ENCODE results near the gene JOSD2. TPM values are rescaled to one million over a fixed set of nuclear protein-coding genes. Genes with fewer than 3 reads are reported as not detected.

Gene JOSD2
- total RNA-seq, 4 donors from 2014 or later: 10.8 to 169 (median 36.6) TPM

DNA sequence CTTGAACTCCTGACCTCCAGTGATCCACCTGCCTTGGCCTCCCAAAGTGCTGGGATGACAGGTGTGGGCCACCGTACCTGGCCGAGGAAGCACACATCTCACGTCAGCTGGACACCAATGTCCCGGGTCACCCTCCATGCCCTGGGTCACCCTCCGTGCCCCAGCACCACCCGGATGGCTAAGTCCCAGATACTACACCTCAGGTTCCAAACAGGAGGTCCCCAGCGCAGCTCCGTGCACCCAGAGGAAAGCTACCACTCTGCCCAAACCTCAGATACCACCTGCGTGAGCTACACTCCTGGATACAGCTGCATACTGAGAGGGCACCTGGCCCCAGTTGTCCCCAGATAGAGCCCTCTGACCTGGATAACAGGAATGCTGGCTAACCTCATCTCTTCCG, 43.2 kb upstream of the JOSD2 start:
- in situ Hi-C loops (cut with MboI; ENCODE audit: low pct_ligation_motif_present in 1 of 4, low pct_unique_long_range_greater_than_20kb in 1 of 4, low sequenced_read_pairs in 3 of 4) (no loop called here), intact Hi-C loops (cut with DNase I; ENCODE audit: low total_unique reads) (no loop called here)
- peaks cover 83% of the 10 kb centered on the region for H3K27me3 ChIP-seq
- H3K4me1 ChIP-seq: peaks cover 6 to 19% (median 11%) of the 10 kb centered on the region in 4 donors
- H3K9me3 ChIP-seq: no peaks in the 10 kb centered on the region
- TF ChIP-seq POLR2AphosphoS5 (IDR thresholded peaks at IDR 0.05) (no peak), POLR2A (IDR thresholded peaks at IDR 0.05) (no peak)
- TF ChIP-seq, protein P1, sequence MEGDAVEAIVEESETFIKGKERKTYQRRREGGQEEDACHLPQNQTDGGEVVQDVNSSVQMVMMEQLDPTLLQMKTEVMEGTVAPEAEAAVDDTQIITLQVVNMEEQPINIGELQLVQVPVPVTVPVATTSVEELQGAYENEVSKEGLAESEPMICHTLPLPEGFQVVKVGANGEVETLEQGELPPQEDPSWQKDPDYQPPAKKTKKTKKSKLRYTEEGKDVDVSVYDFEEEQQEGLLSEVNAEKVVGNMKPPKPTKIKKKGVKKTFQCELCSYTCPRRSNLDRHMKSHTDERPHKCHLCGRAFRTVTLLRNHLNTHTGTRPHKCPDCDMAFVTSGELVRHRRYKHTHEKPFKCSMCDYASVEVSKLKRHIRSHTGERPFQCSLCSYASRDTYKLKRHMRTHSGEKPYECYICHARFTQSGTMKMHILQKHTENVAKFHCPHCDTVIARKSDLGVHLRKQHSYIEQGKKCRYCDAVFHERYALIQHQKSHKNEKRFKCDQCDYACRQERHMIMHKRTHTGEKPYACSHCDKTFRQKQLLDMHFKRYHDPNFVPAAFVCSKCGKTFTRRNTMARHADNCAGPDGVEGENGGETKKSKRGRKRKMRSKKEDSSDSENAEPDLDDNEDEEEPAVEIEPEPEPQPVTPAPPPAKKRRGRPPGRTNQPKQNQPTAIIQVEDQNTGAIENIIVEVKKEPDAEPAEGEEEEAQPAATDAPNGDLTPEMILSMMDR (IDR thresholded peaks at IDR 0.05): no peak
- H3K27ac ChIP-seq: no peak overlapping the region
- no peak for DNase-seq
- no peaks in the 10 kb centered on the region for H3K36me3 ChIP-seq
- no peak overlapping the region for H3K4me3 ChIP-seq
- WGBS, 2 donors (ENCODE audit: low coverage in 1 of 2): 83% methylated on average over 10 of the region's 10 CpGs; no CpG with 5 or more reads in 1 of the 2 donors

GRCh38 chr19:50553134-50553703, 42.2 kb upstream of the JOSD2 start:
- WGBS, 2 donors (ENCODE audit: low coverage in 1 of 2): 76 to 82% methylated on average over 14 to 19 of the region's 19 CpGs
- no peaks in the 10 kb centered on the region for H3K9me3 ChIP-seq
- H3K27ac ChIP-seq: no peak overlapping the region
- peaks cover 6 to 19% (median 11%) of the 10 kb centered on the region in 4 donors for H3K4me1 ChIP-seq
- DNase-seq: no peak
- no peak overlapping the region for H3K4me3 ChIP-seq
- H3K36me3 ChIP-seq: no peaks in the 10 kb centered on the region
- peaks cover 82% of the 10 kb centered on the region for H3K27me3 ChIP-seq
- TF ChIP-seq, protein P1 (IDR thresholded peaks at IDR 0.05): no peak
- TF ChIP-seq POLR2AphosphoS5 (IDR thresholded peaks at IDR 0.05) (no peak), EP300 (IDR thresholded peaks at IDR 0.05; ENCODE audit: low read depth) (no peak), POLR2A (IDR thresholded peaks at IDR 0.05) (no peak)
- in situ Hi-C loops (cut with MboI; ENCODE audit: low pct_ligation_motif_present in 1 of 4, low pct_unique_long_range_greater_than_20kb in 1 of 4, low sequenced_read_pairs in 3 of 4): no loop called here
- intact Hi-C loops (cut with DNase I; ENCODE audit: low total_unique reads): no loop called here

GRCh38 chr19:50552540-50552939, 41.5 kb upstream of the JOSD2 start:
- in situ Hi-C loops (cut with MboI; ENCODE audit: low pct_ligation_motif_present in 1 of 4, low pct_unique_long_range_greater_than_20kb in 1 of 4, low sequenced_read_pairs in 3 of 4) (no loop called here), intact Hi-C loops (cut with DNase I; ENCODE audit: low total_unique reads) (no loop called here)
- H3K27me3 ChIP-seq: peaks cover 78% of the 10 kb centered on the region
- H3K4me3 ChIP-seq: no peak overlapping the region
- TF ChIP-seq, protein P1 (IDR thresholded peaks at IDR 0.05): no peak
- TF ChIP-seq EP300 (IDR thresholded peaks at IDR 0.05; ENCODE audit: low read depth) (no peak), POLR2A (IDR thresholded peaks at IDR 0.05) (no peak), POLR2AphosphoS5 (IDR thresholded peaks at IDR 0.05) (no peak)
- H3K9me3 ChIP-seq: no peaks in the 10 kb centered on the region
- no peak overlapping the region for H3K27ac ChIP-seq
- no peaks in the 10 kb centered on the region for H3K36me3 ChIP-seq
- 78 to 84% methylated on average over 13 to 15 of the region's 15 CpGs for WGBS, 2 donors (ENCODE audit: low coverage in 1 of 2)
- H3K4me1 ChIP-seq: peaks cover 6 to 19% (median 11%) of the 10 kb centered on the region in 4 donors
- no peak for DNase-seq

DNA sequence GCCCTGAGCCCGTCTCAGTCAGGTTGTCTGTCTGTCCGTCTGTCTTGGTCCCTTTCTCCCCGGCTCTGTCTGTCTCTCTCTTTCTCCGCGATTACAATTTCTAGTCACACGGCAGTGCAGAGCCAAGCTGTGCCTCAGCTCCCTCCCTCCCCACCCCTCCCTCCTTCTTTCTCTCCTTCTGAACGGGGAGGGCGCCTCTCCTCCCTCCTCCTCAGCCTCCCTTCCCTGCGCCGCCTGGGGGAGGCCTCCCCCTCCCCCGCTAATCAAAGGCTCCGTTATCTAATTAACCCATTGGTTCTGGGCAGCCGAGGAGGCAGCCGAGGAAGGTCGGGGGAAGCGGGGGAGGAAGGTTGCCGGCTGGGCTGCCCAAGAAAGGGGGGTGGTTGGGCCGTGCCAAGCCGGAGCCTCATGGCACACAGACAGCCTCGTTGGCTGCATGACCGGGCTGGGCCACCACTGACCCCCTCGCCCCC, 40.8 kb upstream of the JOSD2 start:
- Histone ChIP-seq H3K4me3 (peak overlapping the region in 1 of 4 donors; percentile 9), H3K4me1 (peaks cover 5 to 15% (median 9%) of the 10 kb centered on the region in 4 donors), H3K27me3 (peaks cover 70% of the 10 kb centered on the region), H3K27ac (no peak overlapping the region), H3K9me3 (no peaks in the 10 kb centered on the region), H3K36me3 (no peaks in the 10 kb centered on the region)
- no peak for DNase-seq
- intact Hi-C loops (cut with DNase I; ENCODE audit: low total_unique reads): no loop called here
- TF ChIP-seq POLR2AphosphoS5 (IDR thresholded peaks at IDR 0.05): no peak
- no peak for TF ChIP-seq POLR2A (IDR thresholded peaks at IDR 0.05)
- TF ChIP-seq EP300 (IDR thresholded peaks at IDR 0.05; ENCODE audit: low read depth): no peak
- TF ChIP-seq, protein P1 (IDR thresholded peaks at IDR 0.05): no peak
- in situ Hi-C loops (cut with MboI; ENCODE audit: low pct_ligation_motif_present in 1 of 4, low pct_unique_long_range_greater_than_20kb in 1 of 4, low sequenced_read_pairs in 3 of 4): no loop called here
- WGBS, 2 donors (ENCODE audit: low coverage in 1 of 2): 6 to 12% methylated on average over 8 to 21 of the region's 22 CpGs

Data from transverse colon (tissue), 4 donors.